Progenitor cell of endocrine pancreas (in vitro differentiated cells): Measurements from ENCODE around the gene NCBP3. TPM values are rescaled to one million over a fixed set of nuclear protein-coding genes. Genes with fewer than 3 reads are reported as not detected.

ENCODE experiments used
- DNase-seq: peaks from one replicate; pipeline ENCODE4 v3.0.0; 2021; ENCODE audit warnings: low spot score; ENCODE audit not compliant: unreplicated experiment
- H3K27ac Mint-ChIP-seq: 2 replicates; pipeline ENCODE4 v1.8.0; 2021; ENCODE audit warnings: mild to moderate bottlenecking, moderate library complexity, mixed read lengths
- H3K27me3 Mint-ChIP-seq: 2 replicates; pipeline ENCODE4 v1.8.0; 2021; ENCODE audit warnings: mixed read lengths
- H3K36me3 Mint-ChIP-seq: 2 replicates; pipeline ENCODE4 v1.8.0; 2022; ENCODE audit warnings: mixed read lengths; ENCODE audit not compliant: insufficient read depth
- H3K4me1 Mint-ChIP-seq: 2 replicates; pipeline ENCODE4 v1.8.0; 2021; ENCODE audit warnings: low read depth, mixed read lengths
- H3K4me3 Mint-ChIP-seq: 2 replicates; pipeline ENCODE4 v1.8.0; 2021; ENCODE audit warnings: low read depth, mild to moderate bottlenecking, moderate library complexity, mixed read lengths
- H3K9me3 Mint-ChIP-seq: 2 replicates; pipeline ENCODE4 v1.8.0; 2021; ENCODE audit warnings: low read depth, mixed read lengths
- total RNA-seq: library from RNA; stranded (reverse); gene quantifications from 2 replicates; pipeline ENCODE4 v1.2.1, GENCODE V29; 2021
- TF ChIP-seq, protein P1 (sequence below): fragments of 200-600 bp; sonication (generic); IDR thresholded peaks from one replicate; pipeline ENCODE4 v1.5.0; 2021; ENCODE audit warnings: antibody characterized with exemption, mild to moderate bottlenecking; ENCODE audit not compliant: unreplicated experiment

The NCBP3 gene
- total RNA-seq, 1 donor from 2014 or later = 90.9 TPM

DNA sequence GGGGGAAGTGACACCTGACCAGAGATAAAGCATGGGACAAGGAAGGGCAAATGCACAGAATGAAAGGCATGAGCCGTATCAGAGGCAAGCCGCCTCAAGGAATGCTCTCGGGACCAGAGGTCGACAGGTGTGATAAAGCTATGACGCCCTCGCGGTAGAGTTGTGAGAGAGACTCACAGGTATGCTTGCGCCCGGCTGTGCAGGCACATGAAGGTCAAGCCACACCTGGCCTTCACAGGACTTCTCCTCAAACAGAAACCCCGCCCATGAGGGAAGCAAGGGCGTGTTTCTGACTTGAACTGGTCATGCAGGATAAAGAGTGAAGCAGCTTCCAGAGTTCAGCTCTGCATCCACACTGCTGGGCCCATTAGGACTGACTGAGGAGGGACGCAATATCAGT is 7.8 kb downstream of the NCBP3 start:
- no peak for DNase-seq
- H3K27ac Mint-ChIP-seq = peak overlapping the region; percentile 88
- H3K36me3 Mint-ChIP-seq = peaks cover 28% of the 10 kb centered on the region
- H3K4me3 Mint-ChIP-seq = no peak overlapping the region
- H3K9me3 Mint-ChIP-seq = no peaks in the 10 kb centered on the region
- no peaks in the 10 kb centered on the region for H3K27me3 Mint-ChIP-seq
- TF ChIP-seq, protein P1, sequence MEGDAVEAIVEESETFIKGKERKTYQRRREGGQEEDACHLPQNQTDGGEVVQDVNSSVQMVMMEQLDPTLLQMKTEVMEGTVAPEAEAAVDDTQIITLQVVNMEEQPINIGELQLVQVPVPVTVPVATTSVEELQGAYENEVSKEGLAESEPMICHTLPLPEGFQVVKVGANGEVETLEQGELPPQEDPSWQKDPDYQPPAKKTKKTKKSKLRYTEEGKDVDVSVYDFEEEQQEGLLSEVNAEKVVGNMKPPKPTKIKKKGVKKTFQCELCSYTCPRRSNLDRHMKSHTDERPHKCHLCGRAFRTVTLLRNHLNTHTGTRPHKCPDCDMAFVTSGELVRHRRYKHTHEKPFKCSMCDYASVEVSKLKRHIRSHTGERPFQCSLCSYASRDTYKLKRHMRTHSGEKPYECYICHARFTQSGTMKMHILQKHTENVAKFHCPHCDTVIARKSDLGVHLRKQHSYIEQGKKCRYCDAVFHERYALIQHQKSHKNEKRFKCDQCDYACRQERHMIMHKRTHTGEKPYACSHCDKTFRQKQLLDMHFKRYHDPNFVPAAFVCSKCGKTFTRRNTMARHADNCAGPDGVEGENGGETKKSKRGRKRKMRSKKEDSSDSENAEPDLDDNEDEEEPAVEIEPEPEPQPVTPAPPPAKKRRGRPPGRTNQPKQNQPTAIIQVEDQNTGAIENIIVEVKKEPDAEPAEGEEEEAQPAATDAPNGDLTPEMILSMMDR = no peak
- peaks cover 3% of the 10 kb centered on the region for H3K4me1 Mint-ChIP-seq

DNA sequence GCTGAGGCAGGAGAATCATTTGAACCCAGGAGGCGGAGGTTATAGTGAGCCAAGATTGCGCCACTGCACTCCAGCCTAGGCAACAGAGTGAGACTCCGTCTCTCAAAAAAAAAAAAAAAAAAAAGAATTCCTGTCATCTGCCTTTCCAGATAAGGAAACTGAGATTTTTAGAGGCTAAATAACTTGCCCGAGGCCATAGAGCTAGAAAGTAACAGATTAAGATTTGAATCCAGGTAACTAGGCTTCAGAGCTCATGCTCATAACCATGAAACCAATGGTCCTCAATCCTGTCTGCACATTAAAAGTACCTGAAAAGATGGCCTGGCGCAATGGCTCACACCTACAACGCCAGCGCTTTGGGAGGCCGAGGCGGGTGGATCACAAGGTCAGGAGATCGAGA is 9.5 kb downstream of the NCBP3 start:
- H3K9me3 Mint-ChIP-seq = no peaks in the 10 kb centered on the region
- H3K4me3 Mint-ChIP-seq = no peak overlapping the region
- peaks cover 29% of the 10 kb centered on the region for H3K36me3 Mint-ChIP-seq
- H3K27ac Mint-ChIP-seq = peak overlapping the region; percentile 59
- no peak for DNase-seq
- TF ChIP-seq, protein P1 = no peak
- no peaks in the 10 kb centered on the region for H3K27me3 Mint-ChIP-seq
- H3K4me1 Mint-ChIP-seq = peaks cover 3% of the 10 kb centered on the region

- TF ChIP-seq, protein P1 = no peak
- H3K27me3 Mint-ChIP-seq = no peaks in the 10 kb centered on the region
- peaks cover 3% of the 10 kb centered on the region for H3K4me1 Mint-ChIP-seq
- no peak for DNase-seq
- H3K27ac Mint-ChIP-seq = no peak overlapping the region
- H3K36me3 Mint-ChIP-seq = peaks cover 25% of the 10 kb centered on the region
- H3K4me3 Mint-ChIP-seq = no peak overlapping the region
- no peaks in the 10 kb centered on the region for H3K9me3 Mint-ChIP-seq
Measured at GRCh38 chr17:3835410-3836229, 10.4 kb downstream of the NCBP3 start.

GRCh38 chr17:3834811-3835210 is 11.2 kb downstream of the NCBP3 start:
- H3K4me1 Mint-ChIP-seq = peaks cover 3% of the 10 kb centered on the region
- TF ChIP-seq, protein P1 = no peak
- H3K27ac Mint-ChIP-seq = no peak overlapping the region
- H3K4me3 Mint-ChIP-seq = no peak overlapping the region
- no peaks in the 10 kb centered on the region for H3K9me3 Mint-ChIP-seq
- no peaks in the 10 kb centered on the region for H3K27me3 Mint-ChIP-seq
- H3K36me3 Mint-ChIP-seq = peaks cover 22% of the 10 kb centered on the region
- DNase-seq = no peak

DNA sequence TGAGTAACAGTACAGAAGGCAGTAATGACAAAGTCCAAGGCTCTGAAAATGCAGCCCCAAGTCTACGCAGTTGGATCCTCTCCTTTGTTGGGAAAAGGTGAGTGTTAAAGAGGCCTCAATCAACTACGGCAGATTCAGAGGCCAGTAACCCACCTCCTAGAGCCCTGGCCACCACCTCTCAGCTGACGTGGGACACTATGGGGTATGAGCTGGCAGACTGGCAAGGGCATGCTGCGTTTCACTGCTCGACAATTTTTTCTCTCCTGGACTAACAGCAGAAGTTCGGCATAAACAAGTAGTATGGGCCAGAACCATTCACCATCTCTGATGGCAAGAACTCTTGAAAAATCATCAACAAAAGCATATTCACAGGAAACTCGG is 17.2 kb downstream of the NCBP3 start:
- Mint-ChIP-seq H3K27ac (no peak overlapping the region), H3K27me3 (no peaks in the 10 kb centered on the region), H3K9me3 (no peaks in the 10 kb centered on the region), H3K36me3 (peaks cover 16% of the 10 kb centered on the region), H3K4me3 (no peak overlapping the region), H3K4me1 (no peaks in the 10 kb centered on the region)
- DNase-seq = no peak
- TF ChIP-seq, protein P1 = no peak
